Effector memory CD8-positive, alpha-beta T cell (primary cell): Measurements from ENCODE around the gene ATP6V1B1.
A peak's percentile ranks its signal among the peaks of the same experiment; 100 is the strongest.

ENCODE experiments used
- ATAC-seq: fragments of 150-1000 bp; cut with Tn5 transposase; replicated peaks from 2 replicates; pipeline ENCODE4 v1.10.0; 2021; ENCODE audit warnings: mild to moderate bottlenecking, moderate library complexity
- DNase-seq, 3 experiments: peaks; one replicate each; pipeline ENCODE4 v3.0.0; 2021
- H3K27ac Mint-ChIP-seq, 2 donors: one replicate each; pipeline ENCODE4 v1.8.0; 2022; ENCODE audit warnings: mild to moderate bottlenecking in 2 of 2, mixed read lengths in 2 of 2, moderate library complexity in 2 of 2
- H3K27me3 Mint-ChIP-seq, 2 donors: one replicate each; pipeline ENCODE4 v1.8.0; 2022; ENCODE audit warnings: mixed read lengths in 2 of 2
- H3K36me3 Mint-ChIP-seq: one replicate; pipeline ENCODE4 v1.8.0; 2022; ENCODE audit warnings: mild to moderate bottlenecking, moderate library complexity, mixed read lengths; ENCODE audit not compliant: insufficient read depth
- H3K4me1 Mint-ChIP-seq, 2 donors: one replicate each; pipeline ENCODE4 v1.8.0; 2022; ENCODE audit warnings: low read depth in 2 of 2, mixed read lengths in 2 of 2
- H3K4me3 Mint-ChIP-seq, 2 donors: one replicate each; pipeline ENCODE4 v1.8.0; 2022; ENCODE audit warnings: mild to moderate bottlenecking in 2 of 2, mixed read lengths in 2 of 2, moderate library complexity in 2 of 2
- H3K9me3 Mint-ChIP-seq, 2 donors: one replicate each; pipeline ENCODE4 v1.8.0; 2022; ENCODE audit warnings: mixed read lengths in 2 of 2

ATP6V1B1 gene

DNA sequence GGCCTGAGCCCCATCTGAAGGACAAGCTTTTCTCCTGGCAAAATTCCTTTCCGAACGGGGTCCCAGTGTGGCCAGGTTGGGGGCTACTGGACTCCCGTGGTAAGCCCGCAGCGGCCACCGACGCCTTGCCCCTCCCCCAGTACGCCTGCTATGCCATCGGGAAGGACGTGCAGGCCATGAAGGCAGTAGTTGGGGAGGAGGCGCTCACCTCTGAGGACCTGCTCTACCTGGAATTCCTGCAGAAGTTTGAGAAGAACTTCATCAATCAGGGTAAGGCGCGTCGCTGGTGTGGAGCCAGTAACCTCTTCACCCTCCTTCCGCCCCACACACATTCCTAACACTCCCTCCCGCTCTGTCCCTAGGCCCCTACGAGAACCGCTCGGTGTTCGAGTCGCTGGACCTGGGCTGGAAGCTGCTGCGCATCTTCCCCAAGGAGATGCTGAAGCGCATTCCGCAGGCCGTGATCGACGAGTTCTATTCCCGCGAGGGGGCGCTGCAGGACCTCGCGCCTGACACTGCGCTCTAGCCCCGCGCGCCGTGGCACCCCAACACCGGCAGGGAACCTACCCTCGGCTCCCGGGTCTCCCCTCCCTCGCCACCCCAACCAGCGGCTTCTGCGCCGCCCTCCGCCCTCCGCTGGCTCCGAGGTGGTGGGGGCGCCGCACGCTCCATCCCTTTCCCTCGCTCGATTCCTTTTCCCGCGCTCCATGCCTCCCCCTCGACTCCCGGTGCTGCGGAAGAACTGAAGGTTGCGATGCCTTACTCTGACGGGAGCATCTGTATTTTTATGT is 29.1 kb downstream of the ATP6V1B1 start:
- DNase-seq (peak; percentile 83 to 84 (median 83)), ATAC-seq (peak; percentile 99)
- H3K36me3 Mint-ChIP-seq, result no peaks in the 10 kb centered on the region
- H3K9me3 Mint-ChIP-seq, result no peaks in the 10 kb centered on the region
- H3K27ac Mint-ChIP-seq, result peak overlapping the region in 1 of 2 donors; percentile 73
- H3K4me3 Mint-ChIP-seq, result peak overlapping the region; percentile 76 to 90
- H3K4me1 Mint-ChIP-seq, result peaks cover 5 to 7% of the 10 kb centered on the region in 2 donors
- H3K27me3 Mint-ChIP-seq, result peaks cover 20 to 54% of the 10 kb centered on the region in 2 donors

DNA sequence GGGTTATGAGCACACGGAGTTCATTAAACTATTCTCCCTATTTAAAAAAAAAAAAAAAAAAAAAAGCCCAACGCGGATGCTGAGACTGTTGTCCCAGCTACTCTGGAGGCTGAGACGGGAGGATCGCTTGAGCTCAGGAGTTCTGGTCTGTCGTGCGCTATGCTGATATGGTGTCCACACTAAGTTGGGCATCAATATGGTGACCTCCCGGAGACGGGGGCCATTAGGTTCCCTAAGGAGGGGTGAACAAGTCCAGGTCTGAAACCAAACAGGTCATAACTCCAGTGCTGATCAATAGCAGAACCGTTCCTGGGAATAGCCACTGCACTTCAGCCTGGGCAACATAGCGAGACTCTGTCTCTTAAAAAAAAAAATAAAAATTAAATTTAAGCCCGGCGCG is 29.8 kb downstream of the ATP6V1B1 start:
- Mint-ChIP-seq H3K27me3 (peaks cover 16 to 47% of the 10 kb centered on the region in 2 donors), H3K36me3 (no peaks in the 10 kb centered on the region), H3K4me1 (peaks cover 5 to 7% of the 10 kb centered on the region in 2 donors), H3K27ac (peak overlapping the region in 1 of 2 donors; percentile 73), H3K9me3 (no peaks in the 10 kb centered on the region), H3K4me3 (peak overlapping the region; percentile 76 to 90)
- DNase-seq, result no peak
- no peak for ATAC-seq

DNA sequence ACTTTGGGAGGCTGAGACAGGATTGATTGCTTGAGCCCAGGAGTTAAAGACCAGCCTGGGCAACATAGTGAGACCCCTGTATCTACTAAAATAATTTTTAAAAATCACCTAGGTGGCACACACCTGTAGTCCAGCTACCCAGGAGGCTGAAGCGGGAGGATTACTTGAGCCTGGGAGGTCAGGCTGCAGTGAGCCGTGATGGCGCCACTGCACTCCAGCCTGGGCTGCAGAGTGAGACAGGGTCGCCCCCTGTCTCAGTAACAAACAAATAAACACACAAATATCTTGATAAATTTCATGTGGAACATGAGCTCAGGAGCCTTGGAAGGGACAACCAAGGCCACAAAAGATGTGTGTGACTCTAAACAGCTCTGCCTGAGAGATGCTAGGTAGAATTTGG is 31.0 kb downstream of the ATP6V1B1 start:
- Mint-ChIP-seq H3K27ac (no peak overlapping the region), H3K9me3 (no peaks in the 10 kb centered on the region), H3K4me1 (peaks cover 5 to 7% of the 10 kb centered on the region in 2 donors), H3K27me3 (peaks cover 16 to 41% of the 10 kb centered on the region in 2 donors), H3K36me3 (no peaks in the 10 kb centered on the region), H3K4me3 (no peak overlapping the region)
- no peak for DNase-seq
- no peak for ATAC-seq

DNA sequence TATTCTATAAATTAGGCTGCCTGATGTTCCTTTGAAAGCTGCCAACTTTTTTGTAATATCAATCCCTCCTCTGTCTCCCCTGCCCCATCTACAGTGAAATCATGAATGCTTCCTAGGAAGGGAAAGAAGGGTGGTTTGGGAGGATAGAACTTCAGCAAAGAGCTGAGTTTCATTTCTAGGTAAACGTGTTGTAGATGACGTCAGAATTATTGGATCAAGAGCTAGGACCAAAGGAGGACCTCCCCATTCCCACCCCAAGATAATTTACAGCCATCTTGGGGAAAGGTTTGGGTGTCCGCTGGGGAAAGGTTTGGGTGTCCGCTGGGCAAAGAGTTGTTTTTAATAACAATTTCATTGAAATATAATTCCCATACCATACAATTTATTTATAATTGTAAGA is 31.5 kb downstream of the ATP6V1B1 start:
- Mint-ChIP-seq H3K36me3 (no peaks in the 10 kb centered on the region), H3K4me3 (no peak overlapping the region), H3K9me3 (no peaks in the 10 kb centered on the region), H3K27ac (no peak overlapping the region), H3K4me1 (peaks cover 5 to 7% of the 10 kb centered on the region in 2 donors), H3K27me3 (peaks cover 19 to 41% of the 10 kb centered on the region in 2 donors)
- no peak for ATAC-seq
- DNase-seq, result no peak

DNA sequence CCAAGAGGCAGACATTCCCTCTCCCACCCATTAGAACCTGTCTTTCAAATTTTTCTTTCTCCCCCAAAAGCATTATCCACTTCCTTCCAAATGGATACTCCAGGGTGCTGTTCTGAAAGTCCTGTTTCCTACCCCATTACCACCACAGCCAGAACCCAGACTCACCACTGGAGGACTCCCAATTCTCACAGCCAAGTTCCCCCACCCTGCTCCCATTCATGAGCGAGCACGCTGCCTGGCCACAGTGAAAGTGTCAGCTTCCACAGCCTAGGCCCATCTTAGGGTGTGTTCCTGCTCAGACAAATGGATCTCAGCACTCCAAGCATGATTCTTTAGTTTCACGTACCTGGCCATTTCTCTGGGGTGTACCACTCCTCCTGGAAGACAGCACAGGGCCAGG is 38.9 kb downstream of the ATP6V1B1 start:
- Mint-ChIP-seq H3K36me3 (peaks cover 6% of the 10 kb centered on the region), H3K9me3 (no peaks in the 10 kb centered on the region), H3K4me3 (no peak overlapping the region), H3K27ac (peak overlapping the region in 1 of 2 donors; percentile 5), H3K4me1 (peaks cover 14 to 17% of the 10 kb centered on the region in 2 donors), H3K27me3 (peaks cover 8 to 10% of the 10 kb centered on the region in 2 donors)
- ATAC-seq, result no peak
- no peak for DNase-seq

DNA sequence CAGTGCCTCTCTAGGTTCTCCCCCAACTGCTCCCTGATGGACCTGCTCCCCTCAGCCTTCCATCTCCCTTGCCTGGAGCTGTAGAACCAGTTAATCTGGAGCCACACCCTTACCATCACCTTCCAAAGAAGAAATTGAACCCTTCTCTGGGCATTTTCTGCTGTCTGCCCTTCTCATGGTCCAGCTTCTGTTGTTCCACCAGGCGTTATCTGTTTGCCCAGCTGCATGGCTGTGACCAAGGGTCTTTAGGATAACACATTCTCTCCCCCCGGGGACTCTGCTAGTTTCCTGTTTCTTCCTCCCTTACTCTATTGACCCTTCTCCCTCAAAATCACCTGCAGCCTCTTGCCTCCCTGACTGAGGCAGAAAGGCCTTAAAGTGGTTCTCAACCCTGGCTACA is 39.5 kb downstream of the ATP6V1B1 start:
- peaks cover 14 to 17% of the 10 kb centered on the region in 2 donors for H3K4me1 Mint-ChIP-seq
- H3K36me3 Mint-ChIP-seq, result peaks cover 6% of the 10 kb centered on the region
- H3K4me3 Mint-ChIP-seq, result no peak overlapping the region
- no peak for DNase-seq
- no peaks in the 10 kb centered on the region for H3K9me3 Mint-ChIP-seq
- peak overlapping the region in 1 of 2 donors; percentile 48 for H3K27ac Mint-ChIP-seq
- ATAC-seq, result no peak
- H3K27me3 Mint-ChIP-seq, result peaks cover 8 to 10% of the 10 kb centered on the region in 2 donors

DNA sequence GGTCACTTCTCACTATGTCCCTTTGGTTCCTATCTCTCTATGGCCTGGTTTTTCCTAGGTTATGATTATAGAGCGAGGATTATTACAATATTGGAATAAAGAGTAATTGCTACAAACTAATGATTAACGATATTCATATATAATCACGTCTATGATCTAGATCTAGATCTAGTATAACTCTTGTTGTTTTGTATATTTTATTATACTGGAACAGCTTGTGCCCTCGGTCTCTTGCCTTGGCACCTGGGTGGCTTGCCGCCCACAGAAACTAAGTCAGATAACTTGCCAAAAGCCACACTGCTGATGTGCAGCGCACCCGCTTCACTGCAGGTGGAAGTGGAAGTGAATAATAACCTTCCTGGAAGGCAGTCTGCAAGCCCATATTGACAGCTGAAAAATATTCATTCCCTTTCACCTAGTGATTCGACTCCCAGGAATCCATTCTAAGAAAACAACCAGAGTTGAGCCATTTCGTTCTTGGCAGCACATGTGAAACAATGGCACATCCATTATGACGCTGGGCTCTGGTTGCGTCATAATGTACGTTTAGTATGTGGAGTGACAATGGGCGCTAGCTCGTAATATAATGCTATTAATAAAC is 42.0 kb downstream of the ATP6V1B1 start:
- H3K27me3 Mint-ChIP-seq, result no peaks in the 10 kb centered on the region
- H3K27ac Mint-ChIP-seq, result peak overlapping the region; percentile 92 to 95
- H3K4me1 Mint-ChIP-seq, result peaks cover 14 to 17% of the 10 kb centered on the region in 2 donors
- H3K36me3 Mint-ChIP-seq, result peaks cover 6% of the 10 kb centered on the region
- ATAC-seq (no peak), DNase-seq (no peak)
- H3K4me3 Mint-ChIP-seq, result peak overlapping the region; percentile 89 to 92
- no peaks in the 10 kb centered on the region for H3K9me3 Mint-ChIP-seq

DNA sequence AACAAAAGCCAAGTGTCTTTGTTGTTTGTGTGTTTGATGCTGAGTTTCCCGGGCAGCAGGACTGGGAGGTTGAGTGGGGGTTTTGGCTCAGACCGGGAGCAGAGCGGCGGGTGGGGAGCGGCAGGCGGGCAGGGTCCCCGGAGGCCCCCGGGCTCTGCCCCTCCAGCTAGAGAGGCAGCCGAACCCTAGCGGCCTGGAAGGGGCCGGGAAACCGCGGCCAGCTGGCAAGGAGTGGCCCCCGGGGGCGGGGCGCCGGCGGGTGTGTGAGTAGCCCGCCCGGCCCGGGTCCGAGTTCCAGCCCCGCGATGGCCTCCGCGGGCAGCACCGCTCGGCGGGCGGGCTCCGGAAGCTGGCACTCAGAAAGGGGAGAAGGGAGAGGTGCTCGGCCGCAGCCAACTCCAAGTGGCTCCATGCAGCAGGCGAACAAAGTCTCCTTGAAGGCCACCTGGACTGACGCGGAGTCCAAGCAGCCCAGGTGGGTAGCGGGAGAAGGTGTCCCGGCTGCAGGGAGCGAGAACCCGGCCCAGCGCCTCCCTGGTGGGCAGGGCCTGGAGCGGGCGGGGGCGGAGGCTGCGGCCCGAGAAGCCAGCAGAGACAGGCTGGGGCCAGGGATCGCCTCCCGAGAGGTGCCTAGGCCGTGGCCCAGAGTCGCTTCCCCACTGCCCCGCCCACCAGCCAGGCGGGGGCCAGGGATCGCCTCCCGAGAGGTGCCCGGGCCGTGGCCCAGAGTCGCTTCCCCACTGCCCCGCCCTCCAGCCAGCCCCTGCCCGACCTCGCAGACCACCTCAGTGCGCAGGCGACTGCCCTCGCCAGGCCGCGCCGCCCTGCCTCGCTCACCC is 42.9 kb downstream of the ATP6V1B1 start, which contains the start of gene ANKRD53:
ANKRD53 (plus strand) TSS at position 290 of the 839 bp plus-strand sequence; CDS start at position 306, 16 bp downstream.
- H3K9me3 Mint-ChIP-seq, result no peaks in the 10 kb centered on the region
- peaks cover 6% of the 10 kb centered on the region for H3K36me3 Mint-ChIP-seq

DNA sequence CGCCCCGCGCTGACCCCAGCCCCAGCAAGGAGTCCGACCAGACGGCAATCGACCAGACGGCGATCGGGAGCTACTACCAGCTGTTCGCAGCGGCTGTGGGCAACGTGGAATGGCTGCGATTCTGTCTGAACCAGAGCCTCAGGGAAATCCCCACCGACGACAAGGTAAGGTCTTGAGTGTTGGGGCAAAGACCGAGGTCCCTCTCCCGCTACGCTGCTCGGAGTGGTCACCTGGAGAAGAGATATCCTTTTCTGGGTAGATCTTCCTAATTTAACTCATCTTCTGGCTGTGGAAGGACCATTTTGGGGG is 43.4 kb downstream of the ATP6V1B1 start:
- ATAC-seq, result no peak
- DNase-seq, result no peak
- Mint-ChIP-seq H3K4me3 (peak overlapping the region in 1 of 2 donors; percentile 51), H3K4me1 (peaks cover 14 to 22% of the 10 kb centered on the region in 2 donors), H3K9me3 (no peaks in the 10 kb centered on the region), H3K27me3 (no peaks in the 10 kb centered on the region), H3K36me3 (peaks cover 6% of the 10 kb centered on the region), H3K27ac (no peak overlapping the region)

More for the DNA sequence above, 42.9 kb downstream of the ATP6V1B1 start, which contains the start of gene ANKRD53:
- ATAC-seq, result peak; percentile 13
- Mint-ChIP-seq H3K27me3 (no peaks in the 10 kb centered on the region), H3K4me3 (peak within 1 kb of the TSS; percentile 89 to 92), H3K27ac (peak within 1 kb of the TSS; percentile 92 to 95), H3K4me1 (peaks cover 14 to 22% of the 10 kb centered on the region in 2 donors)
- no peak for DNase-seq

DNA sequence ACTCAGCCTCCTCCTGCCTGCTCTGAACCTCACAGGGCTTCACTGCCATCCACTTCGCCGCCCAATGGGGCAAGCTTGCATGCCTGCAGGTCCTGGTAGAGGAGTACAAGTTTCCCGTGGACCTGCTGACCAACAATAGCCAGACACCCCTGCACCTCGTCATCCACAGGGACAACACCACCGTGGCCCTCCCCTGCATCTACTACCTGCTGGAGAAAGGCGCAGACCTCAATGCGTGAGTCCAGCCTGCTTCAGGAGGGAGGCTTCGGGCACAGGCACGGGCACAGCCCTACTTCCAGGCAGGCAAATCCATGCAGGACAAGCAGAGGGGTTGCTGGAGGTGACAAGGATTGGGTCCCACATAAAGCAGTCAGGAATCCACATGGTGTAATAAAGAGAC is 43.9 kb downstream of the ATP6V1B1 start:
- H3K27ac Mint-ChIP-seq, result no peak overlapping the region
- H3K4me3 Mint-ChIP-seq, result peak overlapping the region; percentile 23 to 51

DNA sequence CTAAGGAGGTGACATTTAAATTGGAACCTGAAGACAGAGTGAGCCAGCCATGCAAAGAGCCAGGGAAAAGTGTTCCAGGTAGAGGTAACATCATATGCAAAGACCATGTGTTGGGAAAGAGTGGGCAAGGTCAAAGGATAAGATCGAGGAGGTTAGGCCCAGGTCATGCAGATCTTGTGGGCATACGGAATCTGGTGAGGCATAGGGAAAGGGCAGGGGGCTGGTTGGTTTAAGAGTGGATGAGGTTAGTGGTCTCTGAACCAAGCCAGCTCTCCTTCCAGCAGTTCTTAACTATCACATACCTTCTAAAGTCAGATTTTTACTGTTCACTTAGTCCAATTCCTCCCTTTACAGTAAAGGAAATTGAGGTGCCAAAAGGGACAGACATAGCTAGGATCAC is 45.7 kb downstream of the ATP6V1B1 start:
- Mint-ChIP-seq H3K4me3 (no peak overlapping the region), H3K27me3 (no peaks in the 10 kb centered on the region), H3K27ac (no peak overlapping the region), H3K9me3 (no peaks in the 10 kb centered on the region), H3K36me3 (peaks cover 9% of the 10 kb centered on the region), H3K4me1 (peaks cover 27 to 29% of the 10 kb centered on the region in 2 donors)
- ATAC-seq, result no peak
- no peak for DNase-seq

More for the DNA sequence above, 43.9 kb downstream of the ATP6V1B1 start:
- ATAC-seq (no peak), DNase-seq (no peak)
- no peaks in the 10 kb centered on the region for H3K9me3 Mint-ChIP-seq
- H3K4me1 Mint-ChIP-seq, result peaks cover 18 to 24% of the 10 kb centered on the region in 2 donors
- H3K27me3 Mint-ChIP-seq, result no peaks in the 10 kb centered on the region
- H3K36me3 Mint-ChIP-seq, result peaks cover 6% of the 10 kb centered on the region

DNA sequence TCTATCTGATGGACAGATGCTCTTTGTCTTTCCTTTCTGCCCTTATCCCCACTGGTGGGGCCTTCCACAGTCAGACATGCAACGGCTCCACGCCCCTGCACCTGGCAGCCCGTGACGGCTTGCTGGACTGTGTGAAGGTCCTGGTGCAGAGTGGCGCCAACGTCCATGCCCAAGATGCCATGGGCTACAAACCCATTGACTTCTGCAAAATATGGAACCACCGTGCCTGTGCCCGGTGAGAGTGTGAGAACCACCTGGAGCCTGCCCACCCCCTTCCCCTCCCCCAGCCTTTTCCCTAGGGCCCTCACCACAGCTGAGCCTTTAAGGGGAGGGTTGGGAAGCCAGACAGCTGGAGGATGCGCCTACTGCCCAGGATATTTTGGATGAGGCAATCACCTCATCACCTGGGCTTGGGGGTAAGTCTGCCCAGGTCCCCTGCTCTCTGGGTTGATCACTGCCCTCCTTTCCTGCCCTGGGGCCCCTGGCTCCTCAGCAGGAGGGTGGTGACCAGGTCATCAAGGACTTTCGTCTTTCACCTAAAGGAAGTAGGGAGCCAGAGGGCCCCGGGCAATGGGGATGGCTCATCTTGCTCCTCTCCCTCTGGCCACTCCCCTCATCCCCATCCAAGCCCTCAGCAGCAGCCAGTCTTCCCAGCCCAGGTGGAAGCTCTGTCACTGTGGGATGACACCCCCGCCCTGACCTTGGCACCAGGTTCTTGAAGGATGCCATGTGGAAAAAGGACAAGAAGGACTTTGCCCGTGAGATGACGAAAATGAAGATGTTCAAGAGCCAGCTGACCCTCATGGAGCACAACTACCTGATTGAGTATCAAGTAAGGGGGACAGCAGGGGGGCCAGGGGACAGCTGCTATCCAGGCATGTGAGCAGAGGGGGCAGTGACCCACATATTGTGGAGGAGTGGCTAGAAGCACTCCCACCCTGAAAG is 46.4 kb downstream of the ATP6V1B1 start:
- peaks cover 23% of the 10 kb centered on the region in 2 donors for H3K4me1 Mint-ChIP-seq
- peaks cover 9% of the 10 kb centered on the region for H3K36me3 Mint-ChIP-seq
- ATAC-seq (no peak), DNase-seq (no peak)
- H3K27me3 Mint-ChIP-seq, result no peaks in the 10 kb centered on the region
- H3K27ac Mint-ChIP-seq, result peak overlapping the region in 1 of 2 donors; percentile 15
- H3K9me3 Mint-ChIP-seq, result no peaks in the 10 kb centered on the region
- H3K4me3 Mint-ChIP-seq, result no peak overlapping the region
